Lower lobe of right lung (tissue), 2 donors: ENCODE data around the gene UBXN11. TPM values are rescaled to one million over a fixed set of nuclear protein-coding genes. Genes with fewer than 3 reads are reported as not detected.

ENCODE experiments used
- ATAC-seq, 2 donors: fragments of 200-7000 bp; cut with Tn5 transposase; one replicate each; pipeline ENCODE4 v1.9.1; 2020 to 2022; ENCODE audit warnings: mild to moderate bottlenecking in 2 of 2, moderate library complexity in 2 of 2
- DNase-seq: peaks from one replicate; pipeline ENCODE4 v3.0.0-alpha.2; 2020
- H3K27ac ChIP-seq: fragments of 200-600 bp; one replicate; pipeline ENCODE4 v1.8.0; 2022
- H3K27me3 ChIP-seq: fragments of 200-600 bp; one replicate; pipeline ENCODE4 v1.8.0; 2022; ENCODE audit warnings: low read depth
- H3K36me3 ChIP-seq: fragments of 200-600 bp; one replicate; pipeline ENCODE4 v1.8.0; 2022; ENCODE audit warnings: mild to moderate bottlenecking
- H3K4me1 ChIP-seq: fragments of 200-600 bp; one replicate; pipeline ENCODE4 v1.8.0; 2022
- H3K4me3 ChIP-seq: fragments of 200-600 bp; one replicate; pipeline ENCODE4 v1.8.0; 2022; ENCODE audit warnings: mild to moderate bottlenecking
- H3K9me3 ChIP-seq: fragments of 200-600 bp; one replicate; pipeline ENCODE4 v1.8.0; 2022
- CTCF ChIP-seq: fragments of 200-600 bp; IDR thresholded peaks from one replicate; pipeline ENCODE4 v1.8.0; 2022; ENCODE audit warnings: antibody characterized with exemption, mild to moderate bottlenecking
- intact Hi-C: fragments of 100-400 bp; cut with DNase I; formaldehyde crosslinking; loops from one replicate; pipeline ENCODE4 v1.11.0; 2022
- total RNA-seq: library from RNA; stranded (reverse); fragmentation: NEBNext Ultra II Directional; extraction: Animal tissue kit (Norgen Biotek cat#: 25700); gene quantifications from one replicate; pipeline ENCODE4 v1.2.1, GENCODE V29; 2021
- donor health status: DM: no; HTN: yes; CAD: no; lungs with severe emphysema.

The UBXN11 gene
- total RNA-seq, 1 donor from 2014 or later = 65.1 TPM

DNA sequence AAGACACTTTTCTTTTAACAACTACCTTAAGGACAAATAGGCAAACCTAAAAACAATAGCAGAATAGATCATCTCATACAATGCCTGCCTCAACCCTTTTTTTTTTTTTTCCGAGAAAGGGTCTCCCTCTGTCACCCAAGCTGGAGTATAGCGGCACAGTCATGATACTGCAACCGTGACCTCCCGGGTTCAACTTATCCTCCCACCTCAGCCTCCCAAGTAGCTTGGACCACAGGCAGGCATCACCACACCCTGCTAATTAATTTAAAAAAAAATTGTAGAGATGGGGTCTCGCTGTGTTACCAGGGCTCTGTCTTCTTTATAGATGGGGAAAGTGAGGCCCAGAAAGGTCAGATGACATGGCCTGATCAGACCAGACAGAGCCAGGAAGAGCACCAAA lies 18.6 kb downstream of the UBXN11 start:
- Histone ChIP-seq H3K4me3 (no peak overlapping the region), H3K27me3 (no peaks in the 10 kb centered on the region), H3K9me3 (no peaks in the 10 kb centered on the region), H3K27ac (peak overlapping the region; percentile 84), H3K4me1 (peaks cover 92% of the 10 kb centered on the region), H3K36me3 (peaks cover 5% of the 10 kb centered on the region)
- ATAC-seq = no peak
- DNase-seq = no peak
- no peak for TF ChIP-seq CTCF
- intact Hi-C loops = no loop called here

GRCh38 chr1:26287033-26287711 lies 19.3 kb downstream of the UBXN11 start:
- intact Hi-C loops = no loop called here
- Histone ChIP-seq H3K9me3 (no peaks in the 10 kb centered on the region), H3K36me3 (peaks cover 8% of the 10 kb centered on the region), H3K4me3 (no peak overlapping the region), H3K4me1 (peaks cover 98% of the 10 kb centered on the region), H3K27ac (peak overlapping the region; percentile 56), H3K27me3 (no peaks in the 10 kb centered on the region)
- DNase-seq = no peak
- TF ChIP-seq CTCF = no peak
- no peak for ATAC-seq

DNA sequence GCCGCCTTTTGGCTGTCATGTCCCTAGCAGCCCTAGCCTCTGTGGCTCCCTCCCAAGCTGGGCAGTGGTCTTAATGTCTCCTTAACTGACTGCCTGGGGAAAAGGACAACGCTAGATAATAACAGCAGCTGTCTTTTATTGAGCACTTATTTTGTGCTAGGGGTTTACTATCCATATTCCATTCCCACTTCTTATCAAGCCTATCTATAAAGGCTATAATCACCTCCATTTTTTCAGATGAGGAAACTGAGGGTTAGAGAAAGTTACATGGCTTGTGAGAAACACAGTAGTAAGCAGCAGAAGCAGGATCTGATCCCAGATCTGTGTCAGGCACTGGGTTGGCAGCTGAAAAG lies 20.4 kb downstream of the UBXN11 start:
- H3K4me1 ChIP-seq = peaks cover 99% of the 10 kb centered on the region
- no peak for TF ChIP-seq CTCF
- H3K27me3 ChIP-seq = no peaks in the 10 kb centered on the region
- no peak for DNase-seq
- peaks cover 19% of the 10 kb centered on the region for H3K36me3 ChIP-seq
- no peak overlapping the region for H3K4me3 ChIP-seq
- ATAC-seq = no peak
- H3K27ac ChIP-seq = peak overlapping the region; percentile 56
- intact Hi-C loops = no loop called here
- H3K9me3 ChIP-seq = no peaks in the 10 kb centered on the region

GRCh38 chr1:26285366-26286063 lies 20.9 kb downstream of the UBXN11 start:
- H3K27ac ChIP-seq = peak overlapping the region; percentile 21
- H3K36me3 ChIP-seq = peaks cover 20% of the 10 kb centered on the region
- no peak for ATAC-seq
- peak; percentile 23 for TF ChIP-seq CTCF
- DNase-seq = no peak
- no peak overlapping the region for H3K4me3 ChIP-seq
- H3K27me3 ChIP-seq = no peaks in the 10 kb centered on the region
- no peaks in the 10 kb centered on the region for H3K9me3 ChIP-seq
- intact Hi-C loops = no loop called here
- H3K4me1 ChIP-seq = peaks cover 99% of the 10 kb centered on the region

- H3K36me3 ChIP-seq = peaks cover 20% of the 10 kb centered on the region
- no peaks in the 10 kb centered on the region for H3K27me3 ChIP-seq
- H3K9me3 ChIP-seq = no peaks in the 10 kb centered on the region
- no peak overlapping the region for H3K4me3 ChIP-seq
- peaks cover 93% of the 10 kb centered on the region for H3K4me1 ChIP-seq
- intact Hi-C loops = no loop called here
- peak; percentile 77 for TF ChIP-seq CTCF
- ATAC-seq = peak; percentile 45 to 46
- H3K27ac ChIP-seq = peak overlapping the region; percentile 60
- peak; percentile 85 for DNase-seq
These were observed 21.7 kb downstream of the UBXN11 start for GRCh38 chr1:26284597-26285347.
